Measurements from ENCODE around the gene UPF2.
"Not testable (repeated sequence)": the region's sequence is repeated elsewhere in the genome, so short reads cannot be mapped to it uniquely, and the experiment has no call there.

UPF2 gene

DNA sequence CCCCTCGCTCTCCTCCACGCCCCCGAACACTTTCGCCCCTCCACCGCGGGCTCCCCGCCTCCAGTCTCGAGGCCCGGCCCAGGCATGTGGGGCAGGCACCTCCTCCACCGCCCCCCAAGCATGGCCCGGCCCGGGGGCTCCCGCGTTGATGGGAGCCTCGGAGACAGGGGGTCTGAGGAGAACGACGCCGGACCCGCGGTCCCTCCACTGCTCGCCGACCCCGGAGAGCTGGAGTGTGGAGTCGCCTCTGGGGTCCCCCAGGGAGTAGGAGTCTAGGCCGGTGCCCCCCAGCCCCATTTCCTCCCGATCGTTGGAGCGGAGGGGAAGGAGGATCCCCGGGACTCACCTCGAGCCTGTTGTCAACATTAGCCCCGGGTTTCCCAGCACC lies 206 bp downstream of the UPF2 start:
- peak; percentile 37 for DNase-seq

DNA sequence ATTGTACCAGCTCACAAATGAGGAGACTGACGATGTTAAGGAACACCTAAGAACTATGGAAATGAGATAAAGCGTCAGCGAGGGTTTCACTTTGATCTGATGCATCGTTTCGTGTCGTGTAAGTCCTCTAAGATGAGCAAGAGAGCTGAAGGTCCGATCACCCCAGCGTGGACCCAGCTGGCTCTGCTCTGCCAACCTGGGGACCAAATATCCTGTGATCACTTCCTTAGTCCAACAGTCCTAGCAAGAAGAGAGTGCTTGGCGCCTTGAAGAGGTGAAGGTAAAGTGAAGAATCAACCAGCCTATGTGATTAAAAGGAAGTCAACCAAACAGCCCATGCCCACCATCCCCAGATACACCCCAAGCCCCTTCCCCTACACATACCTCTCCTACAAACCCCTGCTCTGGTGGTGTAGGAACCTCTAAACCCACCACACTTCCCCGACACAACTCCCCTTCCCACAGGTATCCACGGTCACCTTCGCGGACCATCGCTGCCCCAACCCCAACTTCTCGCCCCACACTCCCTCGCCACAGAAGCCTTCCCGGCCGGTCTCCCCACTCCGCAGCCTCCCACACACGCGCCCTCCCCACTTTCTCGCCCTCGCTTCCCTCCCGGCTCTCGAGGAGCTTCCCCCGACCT lies 722 bp downstream of the UPF2 start:
- no peak for DNase-seq

DNA sequence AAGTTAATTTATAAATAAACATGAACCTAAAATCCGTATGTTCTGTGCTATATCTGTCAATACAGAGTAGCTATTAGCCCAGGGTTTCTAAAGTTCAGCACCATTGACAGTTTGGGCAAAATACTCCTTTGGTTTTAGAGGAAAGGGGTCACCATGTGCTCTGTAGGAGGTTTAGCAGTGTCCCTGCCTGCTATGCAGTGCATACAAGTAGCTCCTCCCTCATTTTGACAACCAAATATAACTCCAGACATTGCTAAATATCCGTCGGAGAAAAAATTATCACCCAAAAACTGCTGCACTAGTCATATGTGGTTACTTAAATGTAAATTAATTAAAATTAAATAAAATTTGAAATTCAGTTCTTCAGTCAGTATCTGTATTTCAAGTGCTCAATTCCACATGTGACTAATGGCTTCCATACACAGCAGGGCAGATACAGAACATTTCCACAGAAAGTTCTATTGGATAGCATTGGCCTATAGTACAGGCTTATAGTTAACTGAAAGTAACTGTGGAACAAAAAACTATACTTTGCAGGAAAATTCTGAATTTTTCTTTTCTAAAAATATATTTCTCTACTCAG lies 6.4 kb downstream of the UPF2 start:
- no peak for DNase-seq

DNA sequence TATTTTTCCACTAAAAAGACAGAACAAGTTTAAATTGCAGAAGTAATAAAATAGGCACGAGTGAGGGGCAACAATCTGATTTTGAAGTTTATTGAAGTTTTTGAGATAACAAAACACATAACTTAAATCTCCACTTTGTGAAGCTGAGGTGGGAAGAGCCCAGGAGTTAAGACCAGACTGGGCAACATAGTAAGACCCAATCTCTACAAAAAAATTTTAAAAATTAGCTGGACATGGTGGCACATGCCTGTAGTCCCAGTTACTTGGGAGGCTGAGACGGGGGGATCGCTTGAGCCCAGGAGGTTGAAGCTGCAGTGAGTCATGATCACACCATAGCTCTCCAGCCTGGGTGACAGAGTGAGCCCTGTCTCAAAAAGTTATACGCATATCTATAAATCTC lies 11.2 kb downstream of the UPF2 start:
- no peak for DNase-seq

DNA sequence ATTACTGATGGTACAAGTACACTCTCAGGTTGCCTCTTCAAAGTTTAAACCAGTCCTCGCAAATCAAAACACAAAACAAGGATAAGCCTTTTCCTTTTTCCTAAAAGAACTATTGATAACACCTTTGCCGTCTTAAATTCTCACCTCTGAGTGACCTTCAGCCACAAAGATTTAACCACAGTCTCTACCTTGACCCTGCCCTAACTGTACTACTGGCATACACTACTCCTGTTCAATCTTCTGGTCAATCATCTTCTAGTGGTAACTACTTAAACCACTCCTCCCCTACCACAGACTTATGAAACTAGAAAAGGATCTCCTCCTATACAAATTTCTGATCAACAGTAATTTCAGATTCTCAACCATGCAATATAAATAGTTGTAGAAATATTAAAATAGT lies 15.1 kb downstream of the UPF2 start:
- DNase-seq = no peak

DNA sequence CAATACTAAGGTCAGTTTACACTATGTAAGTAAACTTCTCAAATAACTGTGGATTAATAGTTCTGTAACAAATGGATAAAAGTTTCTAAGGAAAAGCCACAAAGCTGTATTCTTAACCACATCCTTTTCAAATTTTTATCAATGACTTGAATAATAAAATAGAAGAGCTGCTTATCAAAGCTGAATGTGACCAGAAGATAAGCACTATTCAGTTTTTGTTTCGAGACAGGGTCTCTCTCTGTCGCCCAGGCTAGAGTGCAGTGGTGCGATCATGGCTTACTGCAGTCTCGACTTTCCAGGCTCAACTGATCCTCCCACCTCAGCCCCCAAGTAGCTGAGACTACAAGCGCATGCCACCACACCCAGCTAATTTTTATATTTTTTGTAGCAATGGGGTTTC lies 17.0 kb downstream of the UPF2 start:
- DNase-seq = no peak

DNA sequence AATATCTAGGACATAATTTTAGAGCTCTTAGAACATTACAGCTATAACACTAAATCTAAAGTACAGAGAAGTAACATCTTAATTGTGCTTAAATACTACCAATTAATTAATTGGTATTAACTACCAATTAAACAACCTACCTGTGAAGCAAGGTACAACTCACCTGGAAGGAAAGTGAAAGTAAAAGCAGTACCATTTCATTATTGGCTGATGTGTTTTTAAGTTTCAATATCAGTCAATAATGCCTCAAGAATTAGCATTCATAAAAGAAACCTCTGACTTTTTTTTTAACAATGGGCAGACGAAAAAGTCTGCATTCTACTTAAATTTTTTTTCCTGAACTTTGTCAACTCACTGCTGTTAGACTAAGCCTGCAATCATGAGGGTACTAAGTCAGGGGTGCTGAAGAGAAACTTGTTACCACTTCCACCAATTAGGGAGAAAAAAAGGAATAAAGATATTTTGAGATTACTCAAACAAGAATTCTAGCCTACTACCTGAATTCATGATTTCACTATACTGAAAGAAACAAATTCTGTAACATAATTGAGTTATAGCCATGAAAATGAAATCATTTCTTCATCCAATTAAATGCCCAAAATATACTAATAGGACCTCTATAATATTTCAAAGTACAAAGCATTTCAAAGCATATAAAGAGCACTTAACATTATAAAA lies 19.9 kb downstream of the UPF2 start:
- no peak for DNase-seq

DNA sequence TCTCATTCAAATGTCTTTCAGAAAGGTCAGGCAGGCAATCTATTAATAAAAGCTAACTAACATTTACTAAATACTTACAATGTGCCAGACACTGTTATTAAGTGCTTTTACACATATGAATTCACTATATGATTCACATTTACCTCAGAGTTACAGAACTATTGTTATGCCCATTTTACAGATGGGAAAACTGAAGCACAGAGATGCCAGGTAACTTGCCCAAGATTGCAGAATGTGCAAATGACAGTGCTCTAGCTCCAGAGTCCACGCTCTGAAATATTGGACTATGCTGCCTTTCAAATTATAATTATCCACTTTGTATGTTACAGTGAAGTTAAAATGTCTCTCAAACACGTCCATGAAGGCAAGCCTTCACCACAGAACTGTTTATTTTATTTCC lies 22.0 kb downstream of the UPF2 start:
- no peak for DNase-seq

DNA sequence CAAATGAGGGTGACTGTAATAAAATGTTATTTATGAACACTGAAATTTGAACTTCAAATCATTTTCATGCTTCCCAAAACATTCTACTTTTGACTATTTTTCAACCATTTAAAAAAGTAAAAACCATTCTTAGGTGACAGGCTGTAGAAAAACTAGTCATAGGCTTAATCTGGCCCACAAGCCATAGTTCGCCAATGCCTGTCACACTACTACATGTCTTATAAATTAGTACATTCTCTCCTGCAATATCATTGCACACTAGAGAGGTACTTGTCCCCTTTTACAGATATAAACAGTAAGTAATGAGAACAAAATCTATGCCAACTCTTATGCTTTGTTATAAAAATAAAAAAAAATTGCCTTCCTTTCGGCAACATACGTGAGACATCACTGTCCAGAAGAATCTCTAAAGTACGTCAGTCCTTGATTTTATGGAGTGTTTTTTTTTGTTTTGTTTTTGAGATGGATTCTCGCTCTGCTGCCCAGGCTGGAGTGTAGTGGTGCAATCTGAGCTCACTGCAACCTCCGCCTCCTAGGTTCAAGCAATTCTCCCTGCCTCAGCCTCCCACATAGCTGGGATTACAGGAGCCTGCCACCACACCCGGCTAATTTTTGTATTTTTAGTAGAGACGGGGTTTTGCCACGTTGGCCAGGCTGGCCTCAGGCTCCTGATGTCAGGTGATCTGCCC lies 23.2 kb downstream of the UPF2 start:
- no peak for DNase-seq

DNA sequence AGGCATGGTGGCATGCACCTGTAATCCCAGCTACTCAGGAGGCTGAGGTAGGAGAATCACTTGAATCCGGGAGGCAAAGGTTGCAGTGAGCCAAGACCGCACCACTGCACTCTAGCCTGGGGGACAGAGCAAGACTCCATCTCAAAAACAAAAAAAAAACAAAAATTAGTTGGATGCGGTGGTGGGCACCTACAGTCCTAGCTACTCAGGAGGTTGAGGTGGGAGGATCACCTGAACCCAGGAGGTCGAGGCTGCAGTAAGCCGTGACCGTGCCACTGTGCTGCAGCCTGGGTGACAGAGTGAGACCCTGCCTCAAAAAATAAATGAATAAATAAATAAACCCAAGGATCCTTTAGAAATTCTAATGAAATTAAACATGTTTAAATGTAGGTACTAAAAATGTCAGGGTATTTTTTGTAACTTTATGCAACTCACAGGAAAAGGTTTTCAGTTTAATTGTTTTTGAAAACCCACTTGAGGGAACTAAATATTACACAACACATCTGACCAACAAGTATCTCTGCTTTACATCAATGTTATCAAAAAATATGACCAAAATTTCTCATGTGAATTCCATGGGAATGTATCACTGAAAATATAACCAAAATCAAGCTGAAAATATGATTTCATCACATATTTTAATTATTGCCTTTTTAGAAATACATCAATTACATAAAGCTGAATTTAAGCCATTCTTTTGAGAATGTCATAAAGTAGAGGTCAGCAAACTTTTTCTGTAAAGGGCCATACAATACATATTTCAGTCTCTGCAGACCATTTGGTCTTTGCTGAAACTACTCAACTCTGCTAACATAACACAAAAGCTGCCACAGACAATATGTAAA lies 23.9 kb downstream of the UPF2 start:
- no peak for DNase-seq

DNA sequence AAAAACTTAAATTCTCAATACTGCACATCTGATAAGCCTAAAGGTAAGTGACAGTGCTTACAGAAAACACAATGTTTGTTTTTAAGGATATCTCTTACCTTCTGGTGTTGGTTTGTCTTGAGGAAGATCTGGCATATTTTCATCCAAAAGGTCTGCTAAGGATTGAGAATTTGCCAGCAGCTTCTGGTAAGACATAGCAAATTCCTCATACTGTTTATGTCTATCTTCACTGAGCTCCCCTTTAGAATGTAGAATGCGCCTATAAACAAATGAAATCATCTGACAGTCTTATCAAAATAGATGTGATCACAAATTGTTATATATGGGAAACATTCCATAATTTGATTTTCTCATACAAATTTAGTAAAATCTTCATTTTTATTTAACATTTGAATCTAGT lies 28.7 kb downstream of the UPF2 start:
- DNase-seq = no peak

DNA sequence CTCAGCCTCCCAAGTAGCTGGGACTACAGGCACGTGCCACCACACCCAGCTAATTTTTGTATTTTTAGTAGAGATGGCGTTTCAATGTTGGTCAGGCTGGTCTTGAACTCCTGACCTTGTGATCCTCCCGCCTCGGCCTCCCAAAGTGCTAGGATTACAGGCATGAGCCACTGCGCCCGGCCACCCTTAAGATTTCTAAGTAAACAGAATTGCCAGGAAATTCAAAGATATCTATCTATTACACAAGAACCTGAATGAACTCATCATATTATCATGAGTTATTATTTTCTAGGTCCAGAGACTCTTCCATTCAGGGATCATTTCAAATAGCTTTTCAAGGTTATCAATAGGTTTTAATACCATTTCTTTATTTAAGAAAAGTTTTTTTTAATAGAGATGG lies 29.2 kb downstream of the UPF2 start:
- not testable (repeated sequence) for DNase-seq

DNA sequence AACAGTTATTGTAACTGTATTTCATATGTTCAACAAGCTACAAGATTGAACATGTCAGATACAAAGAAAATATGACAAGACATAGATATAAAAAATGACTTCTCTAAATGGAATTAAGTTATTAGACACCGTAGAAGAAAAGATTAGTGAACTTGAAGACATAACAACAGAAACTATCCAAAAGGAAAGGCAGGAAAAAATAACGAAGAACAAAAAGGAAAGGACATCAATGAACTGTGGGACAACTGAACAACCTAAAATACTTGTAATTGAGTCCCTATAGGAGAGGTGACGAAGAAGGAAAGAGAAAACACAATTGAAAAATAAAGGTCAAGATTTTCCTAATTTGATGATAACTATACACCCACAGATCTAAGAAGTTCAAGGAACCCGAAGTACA lies 32.3 kb downstream of the UPF2 start:
- DNase-seq = no peak

DNA sequence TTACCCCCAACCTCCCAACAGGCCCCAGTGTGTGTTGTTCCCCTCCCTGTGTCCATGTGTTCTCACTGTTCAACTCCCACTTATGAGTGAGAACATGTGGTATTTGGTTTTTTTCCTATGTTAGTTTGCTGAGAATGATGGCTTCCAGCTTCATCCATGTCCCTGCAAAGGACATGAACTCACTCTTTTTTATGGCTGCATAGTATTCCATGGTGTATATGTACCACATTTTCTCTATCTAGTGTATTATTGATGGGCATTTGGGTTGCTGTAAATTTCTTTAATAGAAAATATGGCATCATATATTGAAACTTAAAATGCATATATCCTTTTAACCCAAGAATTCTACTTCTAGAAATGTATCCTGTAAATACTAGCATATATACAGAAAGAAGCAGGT lies 33.8 kb downstream of the UPF2 start:
- DNase-seq = not testable (repeated sequence)

DNA sequence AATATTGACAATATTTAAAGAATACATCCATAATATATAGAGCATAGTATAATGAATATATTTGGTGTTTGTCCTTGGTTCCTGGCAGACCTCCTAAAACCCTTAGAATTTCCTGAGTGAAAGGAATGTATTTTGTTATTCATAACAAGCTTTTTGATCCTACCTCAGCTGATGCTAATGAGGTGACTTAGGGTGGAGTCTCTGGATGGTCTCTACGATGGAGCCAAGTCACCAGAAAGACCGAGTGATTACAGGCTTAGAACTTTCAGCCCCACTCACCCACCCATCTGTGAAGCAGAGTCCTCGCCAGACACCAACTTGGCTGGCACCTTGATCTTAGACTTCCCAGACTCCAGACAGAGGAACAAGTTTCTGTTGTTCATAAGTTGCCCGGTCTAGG lies 35.9 kb downstream of the UPF2 start:
- DNase-seq = no peak

DNA sequence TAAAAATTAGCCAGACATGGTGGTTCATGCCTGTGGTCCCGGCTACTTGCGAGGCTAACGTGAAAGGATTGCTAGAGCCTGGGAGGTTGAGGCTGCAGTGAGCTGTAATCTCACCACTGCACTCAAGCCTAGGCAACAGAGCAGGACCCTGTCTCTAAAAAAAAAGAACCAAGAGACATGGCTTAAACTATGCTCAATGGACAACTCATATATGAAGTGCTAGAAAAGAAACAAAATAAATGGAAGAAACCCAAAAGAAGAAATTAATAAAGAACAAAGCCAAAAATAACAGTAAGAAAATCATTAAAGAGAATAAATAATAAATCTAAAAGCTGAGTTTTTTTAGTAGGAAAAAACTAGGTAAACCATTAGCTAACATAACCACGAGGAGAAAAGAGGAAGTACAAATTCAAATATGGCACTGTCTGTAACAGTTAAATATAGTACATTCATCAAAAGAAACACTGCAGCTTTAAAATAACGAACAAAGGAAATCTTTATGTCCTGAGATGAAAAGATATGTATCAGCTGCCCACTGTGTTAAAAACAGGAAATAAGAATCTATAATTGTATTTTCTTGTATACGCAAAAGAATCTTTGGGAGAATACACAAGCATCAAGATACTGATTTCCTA lies 48.7 kb downstream of the UPF2 start:
- no peak for DNase-seq

DNA sequence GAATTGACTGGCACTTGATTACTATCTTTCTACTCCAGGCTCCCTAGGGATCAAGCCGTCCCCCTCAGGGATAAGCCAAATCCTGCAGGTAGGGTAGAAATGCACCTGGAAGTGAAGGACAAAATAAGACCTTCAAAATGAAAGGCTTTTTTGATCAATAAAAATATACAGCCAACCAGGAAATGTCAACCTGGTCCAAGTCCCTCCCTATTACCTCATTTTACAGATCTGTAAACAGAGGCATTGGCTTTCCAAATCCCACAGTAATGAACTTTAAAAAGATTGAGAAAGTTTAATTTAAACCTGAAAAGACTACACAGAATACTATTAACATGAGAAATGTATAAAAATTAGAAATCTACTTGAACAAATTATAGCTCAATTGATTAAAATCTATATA lies 53.7 kb downstream of the UPF2 start:
- DNase-seq = no peak

DNA sequence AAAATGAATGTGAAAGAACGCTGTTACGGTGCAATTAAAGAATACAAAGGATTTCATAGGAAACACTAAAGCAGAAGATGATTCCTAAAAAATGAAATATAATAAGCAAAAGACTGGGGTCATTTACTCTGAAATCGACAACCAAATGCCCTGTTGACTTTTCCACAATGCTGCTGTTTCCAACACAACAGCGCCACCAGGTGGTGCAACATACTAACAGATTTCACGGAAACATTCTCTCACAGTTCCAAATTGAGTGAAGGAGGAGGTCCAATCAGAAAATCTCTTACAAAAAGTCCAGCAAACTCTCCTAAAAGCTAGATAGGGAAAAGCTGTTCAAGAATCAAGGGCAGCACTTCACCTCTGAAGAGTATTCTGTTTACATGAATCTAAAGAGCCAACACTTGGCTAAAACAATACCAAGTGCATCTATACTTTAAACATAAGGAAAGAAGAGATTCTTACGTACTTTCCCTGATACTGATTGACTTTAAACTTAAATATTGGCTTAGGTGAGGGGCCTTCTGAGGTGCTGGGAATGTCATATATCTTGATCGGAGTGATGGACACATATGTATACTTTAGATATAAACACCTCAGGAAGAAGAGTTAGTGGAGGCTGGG lies 55.9 kb downstream of the UPF2 start:
- peak; percentile 64 for DNase-seq

DNA sequence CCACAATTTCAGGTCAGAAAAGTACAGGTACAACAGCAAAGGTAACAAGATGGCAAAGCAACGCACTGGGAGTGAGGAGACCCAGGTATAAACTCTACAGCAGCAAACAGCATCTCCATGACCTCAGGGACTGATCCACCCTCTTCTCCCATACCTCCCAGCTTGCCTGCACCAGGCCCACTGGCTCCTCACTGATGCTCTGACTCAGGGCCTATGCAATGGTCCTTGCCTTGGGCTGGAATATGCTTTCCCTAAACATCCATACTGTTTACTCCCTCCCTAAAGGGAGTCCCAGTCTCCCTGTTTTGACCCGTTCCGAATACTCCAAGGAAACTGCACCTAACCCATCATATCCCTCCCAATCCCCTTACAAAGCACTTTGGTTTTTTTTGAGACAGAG lies 60.4 kb downstream of the UPF2 start:
- no peak for DNase-seq

DNA sequence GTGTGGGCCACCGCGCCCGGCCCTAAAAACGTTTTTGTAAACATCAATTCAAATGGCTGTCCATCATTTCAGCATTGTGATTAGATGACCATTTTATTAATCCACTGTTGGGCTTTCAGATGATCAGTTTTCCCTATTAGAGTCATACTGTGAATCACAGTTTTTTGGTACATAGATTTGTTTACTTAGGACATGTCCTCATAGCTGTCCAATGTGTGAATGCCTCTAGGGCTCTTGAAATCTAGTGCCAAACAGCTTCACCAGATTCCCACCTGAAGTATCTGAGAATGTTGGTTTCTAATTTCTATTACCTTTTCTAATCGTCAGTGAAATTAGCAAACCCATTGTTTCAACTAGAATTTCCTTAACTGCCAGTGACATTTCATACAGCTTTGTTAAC lies 66.8 kb downstream of the UPF2 start:
- no peak for DNase-seq

DNA sequence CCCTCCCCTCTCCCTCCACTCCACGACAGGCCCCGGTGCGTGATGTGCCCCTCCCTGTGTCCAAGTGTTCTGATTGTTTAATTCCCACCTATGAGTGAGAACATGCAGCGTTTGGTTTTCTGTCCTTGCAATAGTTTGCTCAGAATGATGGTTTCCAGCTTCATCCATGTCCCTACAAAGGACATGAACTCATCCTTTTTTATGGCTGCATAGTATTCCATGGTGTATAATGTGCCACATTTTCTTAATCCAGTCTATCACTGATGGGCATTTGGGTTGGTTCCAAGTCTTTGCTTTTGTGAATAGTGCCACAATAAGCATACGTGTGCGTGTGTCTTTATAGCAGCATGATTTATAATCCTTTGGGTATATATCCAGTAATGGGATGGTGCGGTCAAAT lies 70.1 kb downstream of the UPF2 start:
- DNase-seq = not testable (repeated sequence)

DNA sequence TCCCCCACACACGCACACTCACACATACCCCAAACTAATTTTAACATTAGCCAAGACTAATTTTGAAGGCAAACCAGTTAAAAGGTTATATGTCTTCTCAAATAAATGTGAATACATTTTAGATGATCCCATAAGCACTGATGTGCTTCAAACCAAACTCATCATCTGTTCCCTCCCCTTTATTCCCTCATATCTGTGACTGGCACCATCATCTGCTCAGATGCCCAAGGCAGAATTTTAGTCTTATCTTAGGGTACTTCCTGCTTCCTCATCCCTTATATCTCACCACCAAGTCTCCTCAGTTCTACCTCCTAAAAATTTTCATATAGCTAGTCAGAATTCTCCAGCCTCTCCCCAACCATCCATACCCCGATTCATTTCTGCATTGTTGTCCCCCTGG lies 80.4 kb downstream of the UPF2 start:
- no peak for DNase-seq
